Mucosa of stomach (tissue), 1 donor: ENCODE measurements around the gene ANKRD7.
A peak's percentile ranks its signal among the peaks of the same experiment; 100 is the strongest.
"Not testable (repeated sequence)": the region's sequence is repeated elsewhere in the genome, so short reads cannot be mapped to it uniquely, and the experiment has no call there.

Experiments used
- H3K27me3 ChIP-seq: one replicate; pipeline ENCODE4 v1.7.0; 2013; ENCODE audit warnings: mild to moderate bottlenecking, low read length; ENCODE audit not compliant: control insufficient read depth, insufficient read depth
- H3K36me3 ChIP-seq: one replicate; pipeline ENCODE4 v1.7.0; 2013; ENCODE audit warnings: low read length; ENCODE audit not compliant: control insufficient read depth, insufficient read depth
- H3K4me1 ChIP-seq: one replicate; pipeline ENCODE4 v1.7.0; 2013; ENCODE audit warnings: mild to moderate bottlenecking, low read length; ENCODE audit not compliant: control insufficient read depth, insufficient read depth
- H3K4me3 ChIP-seq: one replicate; pipeline ENCODE4 v1.7.0; 2013; ENCODE audit warnings: low read length
- H3K9ac ChIP-seq: one replicate; pipeline ENCODE4 v1.7.0; 2013; ENCODE audit warnings: mild to moderate bottlenecking, low read length, moderate library complexity
- H3K9me3 ChIP-seq: one replicate; pipeline ENCODE4 v1.7.0; 2013; ENCODE audit warnings: mild to moderate bottlenecking, low read length, moderate library complexity; ENCODE audit not compliant: control insufficient read depth
- donor health status: Pancreatic carcinoma.

Gene ANKRD7

GRCh38 chr7:118202061-118202460 lies 22.4 kb upstream of the ANKRD7 start:
- Histone ChIP-seq H3K4me1 (no peaks in the 10 kb centered on the region), H3K27me3 (no peaks in the 10 kb centered on the region), H3K9me3 (no peaks in the 10 kb centered on the region), H3K9ac (no peak overlapping the region), H3K4me3 (no peak overlapping the region), H3K36me3 (no peaks in the 10 kb centered on the region)

- Histone ChIP-seq H3K9me3 (no peaks in the 10 kb centered on the region), H3K4me3 (peak overlapping the region; percentile 60), H3K36me3 (no peaks in the 10 kb centered on the region), H3K27me3 (peaks cover 7% of the 10 kb centered on the region), H3K9ac (peak overlapping the region; percentile 70), H3K4me1 (no peaks in the 10 kb centered on the region)
Measured at GRCh38 chr7:118214051-118214832, 10.3 kb upstream of the ANKRD7 start.

GRCh38 chr7:118214833-118215182 lies 9.7 kb upstream of the ANKRD7 start:
- H3K9me3 ChIP-seq, result no peaks in the 10 kb centered on the region
- H3K4me1 ChIP-seq, result no peaks in the 10 kb centered on the region
- H3K27me3 ChIP-seq, result peaks cover 7% of the 10 kb centered on the region
- peak overlapping the region; percentile 70 for H3K9ac ChIP-seq
- H3K36me3 ChIP-seq, result no peaks in the 10 kb centered on the region
- H3K4me3 ChIP-seq, result peak overlapping the region; percentile 60

GRCh38 chr7:118217210-118217619 lies 7.3 kb upstream of the ANKRD7 start:
- Histone ChIP-seq H3K4me1 (no peaks in the 10 kb centered on the region), H3K27me3 (peaks cover 7% of the 10 kb centered on the region), H3K4me3 (no peak overlapping the region), H3K9ac (no peak overlapping the region), H3K9me3 (no peaks in the 10 kb centered on the region), H3K36me3 (no peaks in the 10 kb centered on the region)

GRCh38 chr7:118218413-118219156 lies 5.9 kb upstream of the ANKRD7 start:
- no peaks in the 10 kb centered on the region for H3K36me3 ChIP-seq
- peaks cover 7% of the 10 kb centered on the region for H3K27me3 ChIP-seq
- H3K9me3 ChIP-seq, result no peaks in the 10 kb centered on the region
- H3K9ac ChIP-seq, result no peak overlapping the region
- no peaks in the 10 kb centered on the region for H3K4me1 ChIP-seq
- no peak overlapping the region for H3K4me3 ChIP-seq

GRCh38 chr7:118219157-118219512 lies 5.4 kb upstream of the ANKRD7 start:
- Histone ChIP-seq H3K4me3 (no peak overlapping the region), H3K27me3 (peaks cover 6% of the 10 kb centered on the region), H3K9me3 (no peaks in the 10 kb centered on the region)

GRCh38 chr7:118220583-118220982 lies 3.9 kb upstream of the ANKRD7 start:
- no peaks in the 10 kb centered on the region for H3K27me3 ChIP-seq
- no peak overlapping the region for H3K4me3 ChIP-seq
- H3K4me1 ChIP-seq, result no peaks in the 10 kb centered on the region
- H3K36me3 ChIP-seq, result no peaks in the 10 kb centered on the region
- no peak overlapping the region for H3K9ac ChIP-seq
- no peaks in the 10 kb centered on the region for H3K9me3 ChIP-seq

More at GRCh38 chr7:118219157-118219512, 5.4 kb upstream of the ANKRD7 start:
- H3K4me1 ChIP-seq, result no peaks in the 10 kb centered on the region
- H3K36me3 ChIP-seq, result no peaks in the 10 kb centered on the region
- H3K9ac ChIP-seq, result no peak overlapping the region

- no peak overlapping the region for H3K4me3 ChIP-seq
- no peaks in the 10 kb centered on the region for H3K9me3 ChIP-seq
- no peaks in the 10 kb centered on the region for H3K4me1 ChIP-seq
- H3K27me3 ChIP-seq, result no peaks in the 10 kb centered on the region
- no peak overlapping the region for H3K9ac ChIP-seq
- no peaks in the 10 kb centered on the region for H3K36me3 ChIP-seq
Measured at GRCh38 chr7:118222591-118222990, 1.9 kb upstream of the ANKRD7 start.

- Histone ChIP-seq H3K4me3 (no peak overlapping the region), H3K27me3 (no peaks in the 10 kb centered on the region), H3K4me1 (no peaks in the 10 kb centered on the region), H3K9ac (no peak overlapping the region), H3K36me3 (no peaks in the 10 kb centered on the region), H3K9me3 (no peaks in the 10 kb centered on the region)
Measured at GRCh38 chr7:118232837-118233236, 8.3 kb downstream of the ANKRD7 start.

- Histone ChIP-seq H3K36me3 (no peaks in the 10 kb centered on the region), H3K9me3 (no peaks in the 10 kb centered on the region), H3K27me3 (no peaks in the 10 kb centered on the region), H3K4me3 (no peak overlapping the region), H3K9ac (no peak overlapping the region), H3K4me1 (no peaks in the 10 kb centered on the region)
Measured at GRCh38 chr7:118233799-118234198, 9.3 kb downstream of the ANKRD7 start.

- H3K9me3 ChIP-seq, result no peaks in the 10 kb centered on the region
- H3K27me3 ChIP-seq, result no peaks in the 10 kb centered on the region
- no peaks in the 10 kb centered on the region for H3K4me1 ChIP-seq
- H3K9ac ChIP-seq, result no peak overlapping the region
- no peaks in the 10 kb centered on the region for H3K36me3 ChIP-seq
- H3K4me3 ChIP-seq, result no peak overlapping the region
Measured at GRCh38 chr7:118239014-118239413, 14.5 kb downstream of the ANKRD7 start.

GRCh38 chr7:118240320-118240719 lies 15.8 kb downstream of the ANKRD7 start:
- not testable (repeated sequence) for H3K4me1 ChIP-seq, H3K36me3 ChIP-seq, H3K9ac ChIP-seq, H3K27me3 ChIP-seq, H3K9me3 ChIP-seq, H3K4me3 ChIP-seq
